ENCODE results near the gene ZIC2. TPM values are rescaled to one million over a fixed set of nuclear protein-coding genes. Genes with fewer than 3 reads are reported as not detected.
"Not testable (repeated sequence)": the region's sequence is repeated elsewhere in the genome, so short reads cannot be mapped to it uniquely, and the experiment has no call there.

ZIC2 gene
- total RNA-seq, 1 experiment from 2014 or later = 3.5 TPM

DNA sequence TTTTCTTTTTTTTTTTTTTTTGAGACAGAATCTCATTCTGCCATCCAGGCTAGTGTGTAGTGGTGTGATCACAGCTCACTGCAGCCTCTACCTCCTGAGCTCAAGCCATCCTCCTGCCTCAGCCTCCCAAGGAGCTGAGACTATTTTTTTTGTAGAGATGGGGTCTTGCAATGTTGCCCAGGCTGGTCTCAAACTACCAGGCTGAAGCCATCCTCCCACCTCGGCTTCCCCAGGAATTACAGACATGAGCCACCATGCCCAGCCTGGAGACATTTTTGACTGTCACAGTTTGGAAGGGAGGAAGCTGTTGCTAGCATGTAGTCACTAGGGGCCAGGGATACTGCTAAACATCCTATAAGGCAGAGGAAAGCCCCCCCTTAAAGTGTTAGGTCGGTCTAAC lies 33.9 kb upstream of the ZIC2 start:
- no peak overlapping the region for H3K27ac Mint-ChIP-seq (ENCODE audit: unreplicated experiment)
- no TSS peak for BruUV-seq (replicated peaks)
- CTCF ChIA-PET = interaction anchor here (0.7 kb wide), 1 partner anchor 570 kb away, joined by 3 read pairs; no protein-coding TSS in a partner anchor
- peaks cover 20% of the 10 kb centered on the region for H3K27me3 Mint-ChIP-seq (ENCODE audit: unreplicated experiment)
- H3K4me3 Mint-ChIP-seq (ENCODE audit: low read depth, unreplicated experiment) = no peak overlapping the region
- no peaks in the 10 kb centered on the region for H3K4me1 Mint-ChIP-seq (ENCODE audit: low read depth, unreplicated experiment)
- TF ChIP-seq, protein P1, sequence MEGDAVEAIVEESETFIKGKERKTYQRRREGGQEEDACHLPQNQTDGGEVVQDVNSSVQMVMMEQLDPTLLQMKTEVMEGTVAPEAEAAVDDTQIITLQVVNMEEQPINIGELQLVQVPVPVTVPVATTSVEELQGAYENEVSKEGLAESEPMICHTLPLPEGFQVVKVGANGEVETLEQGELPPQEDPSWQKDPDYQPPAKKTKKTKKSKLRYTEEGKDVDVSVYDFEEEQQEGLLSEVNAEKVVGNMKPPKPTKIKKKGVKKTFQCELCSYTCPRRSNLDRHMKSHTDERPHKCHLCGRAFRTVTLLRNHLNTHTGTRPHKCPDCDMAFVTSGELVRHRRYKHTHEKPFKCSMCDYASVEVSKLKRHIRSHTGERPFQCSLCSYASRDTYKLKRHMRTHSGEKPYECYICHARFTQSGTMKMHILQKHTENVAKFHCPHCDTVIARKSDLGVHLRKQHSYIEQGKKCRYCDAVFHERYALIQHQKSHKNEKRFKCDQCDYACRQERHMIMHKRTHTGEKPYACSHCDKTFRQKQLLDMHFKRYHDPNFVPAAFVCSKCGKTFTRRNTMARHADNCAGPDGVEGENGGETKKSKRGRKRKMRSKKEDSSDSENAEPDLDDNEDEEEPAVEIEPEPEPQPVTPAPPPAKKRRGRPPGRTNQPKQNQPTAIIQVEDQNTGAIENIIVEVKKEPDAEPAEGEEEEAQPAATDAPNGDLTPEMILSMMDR (IDR thresholded peaks at IDR 0.05; ENCODE audit: unreplicated experiment) = no peak
- no peak for DNase-seq
- H3K36me3 Mint-ChIP-seq (ENCODE audit: insufficient read depth, unreplicated experiment) = no peaks in the 10 kb centered on the region
- intact Hi-C loops (cut with micrococcal nuclease; ENCODE audit: unreplicated experiment) = no loop called here
- H3K9me3 Mint-ChIP-seq (ENCODE audit: low read depth, unreplicated experiment) = no peaks in the 10 kb centered on the region

DNA sequence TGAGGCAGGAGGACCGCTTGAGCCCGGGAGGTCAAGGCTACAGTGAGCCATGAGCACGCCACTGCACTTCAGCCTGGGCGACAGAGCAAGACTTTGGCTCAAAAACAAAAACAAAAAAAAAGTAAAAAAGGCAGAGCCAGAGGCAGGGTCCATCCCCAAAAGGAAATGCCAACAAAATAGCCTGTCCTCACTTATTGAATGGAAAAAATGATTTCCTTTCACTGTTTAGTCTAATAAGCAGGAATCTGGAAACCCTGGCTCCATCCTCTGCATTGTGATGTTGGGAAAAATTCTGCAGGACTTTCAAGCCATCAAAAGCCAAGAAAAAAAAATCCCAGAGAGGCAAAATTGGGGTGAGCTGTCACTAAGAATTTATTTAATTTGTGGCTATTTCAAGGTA lies 33.2 kb upstream of the ZIC2 start:
- Mint-ChIP-seq H3K9me3 (ENCODE audit: low read depth, unreplicated experiment) (no peaks in the 10 kb centered on the region), H3K4me1 (ENCODE audit: low read depth, unreplicated experiment) (no peaks in the 10 kb centered on the region), H3K27ac (ENCODE audit: unreplicated experiment) (no peak overlapping the region), H3K4me3 (ENCODE audit: low read depth, unreplicated experiment) (no peak overlapping the region), H3K36me3 (ENCODE audit: insufficient read depth, unreplicated experiment) (no peaks in the 10 kb centered on the region), H3K27me3 (ENCODE audit: unreplicated experiment) (peaks cover 20% of the 10 kb centered on the region)
- CTCF ChIA-PET = no interaction called here
- TF ChIP-seq, protein P1 (IDR thresholded peaks at IDR 0.05; ENCODE audit: unreplicated experiment) = no peak
- DNase-seq = no peak
- BruUV-seq (replicated peaks) = no TSS peak
- intact Hi-C loops (cut with micrococcal nuclease; ENCODE audit: unreplicated experiment) = no loop called here

DNA sequence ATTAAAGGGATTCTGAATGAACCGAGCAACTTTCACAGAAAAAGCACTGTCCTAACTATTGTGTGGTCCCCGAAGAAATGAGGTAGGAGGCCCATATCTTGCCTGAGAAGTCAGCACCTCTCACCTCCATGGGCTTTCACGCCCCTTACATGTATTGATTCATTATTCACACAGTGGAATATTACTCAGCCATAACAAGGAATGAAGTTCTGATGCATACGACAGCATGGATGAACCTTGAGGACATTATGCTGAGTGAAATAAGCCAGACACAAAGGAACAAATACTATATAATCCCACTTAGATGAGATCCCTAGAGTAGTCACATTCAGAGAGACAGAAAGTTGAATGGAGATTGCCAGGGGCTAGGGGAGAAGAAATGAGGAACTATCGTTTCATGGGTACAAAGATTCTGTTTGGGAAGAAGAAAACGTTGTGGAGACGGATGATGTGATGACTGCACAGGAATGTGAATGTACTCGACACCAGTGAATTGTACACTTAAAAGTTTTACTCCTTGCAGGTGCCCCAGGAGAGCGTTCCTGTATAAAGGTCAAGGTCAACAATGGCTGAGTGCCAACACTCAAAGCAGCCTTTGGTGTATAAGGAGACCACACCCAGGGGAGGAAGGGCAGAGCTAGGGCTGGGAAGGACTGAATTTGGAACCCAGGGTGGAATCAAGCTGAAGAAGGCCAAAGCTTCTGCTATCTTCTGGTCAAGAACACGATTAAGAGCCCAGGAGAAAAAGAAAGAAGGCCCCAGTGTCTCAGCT lies 32.5 kb upstream of the ZIC2 start:
- Mint-ChIP-seq H3K4me1 (ENCODE audit: low read depth, unreplicated experiment) (no peaks in the 10 kb centered on the region), H3K27me3 (ENCODE audit: unreplicated experiment) (peaks cover 20% of the 10 kb centered on the region), H3K9me3 (ENCODE audit: low read depth, unreplicated experiment) (no peaks in the 10 kb centered on the region), H3K36me3 (ENCODE audit: insufficient read depth, unreplicated experiment) (no peaks in the 10 kb centered on the region), H3K27ac (ENCODE audit: unreplicated experiment) (no peak overlapping the region), H3K4me3 (ENCODE audit: low read depth, unreplicated experiment) (no peak overlapping the region)
- TF ChIP-seq, protein P1 (IDR thresholded peaks at IDR 0.05; ENCODE audit: unreplicated experiment) = no peak
- CTCF ChIA-PET = interaction anchor here (0.6 kb wide), 1 partner anchor 36 kb away, joined by 3 read pairs; no protein-coding TSS in a partner anchor
- no TSS peak for BruUV-seq (replicated peaks)
- intact Hi-C loops (cut with micrococcal nuclease; ENCODE audit: unreplicated experiment) = no loop called here
- DNase-seq = no peak

DNA sequence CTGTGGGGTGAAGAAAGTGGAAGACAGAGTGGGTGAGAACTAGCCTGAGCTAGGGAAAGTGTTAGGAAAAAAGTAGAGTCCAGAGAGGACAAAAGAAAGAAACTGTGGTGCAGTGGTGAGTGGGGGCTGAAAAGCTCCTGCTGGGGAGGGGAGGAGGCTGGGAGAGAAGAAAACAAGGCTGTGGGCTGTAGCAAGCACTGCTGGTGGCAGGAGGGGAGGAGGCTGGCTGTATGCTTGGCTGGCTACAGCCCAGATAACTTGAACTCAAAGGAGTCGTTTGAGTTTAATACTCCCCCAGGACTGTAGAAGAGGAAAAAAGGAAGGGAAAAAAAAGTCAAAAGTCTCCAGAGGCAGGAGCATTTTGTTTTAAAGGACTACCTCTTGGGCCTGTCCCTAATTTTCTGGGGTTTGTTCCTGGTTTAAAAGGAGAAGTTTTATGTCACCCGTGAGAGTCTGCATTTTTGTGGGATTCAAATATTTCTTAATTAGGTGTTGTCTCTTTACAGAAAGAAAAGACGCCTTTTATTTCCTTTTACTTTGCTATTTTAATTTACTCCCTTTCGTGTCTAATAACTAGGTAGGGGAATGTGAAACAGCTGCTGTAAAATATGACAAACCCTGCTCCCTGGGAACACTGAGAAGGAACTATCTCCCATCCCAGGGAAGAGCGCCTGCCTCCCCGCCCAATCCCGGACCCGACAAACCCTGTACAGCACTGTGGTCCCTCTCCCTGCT lies 31.7 kb upstream of the ZIC2 start:
- intact Hi-C loops (cut with micrococcal nuclease; ENCODE audit: unreplicated experiment) = no loop called here
- no peaks in the 10 kb centered on the region for H3K36me3 Mint-ChIP-seq (ENCODE audit: insufficient read depth, unreplicated experiment)
- BruUV-seq (replicated peaks) = no TSS peak
- H3K27ac Mint-ChIP-seq (ENCODE audit: unreplicated experiment) = no peak overlapping the region
- H3K4me1 Mint-ChIP-seq (ENCODE audit: low read depth, unreplicated experiment) = no peaks in the 10 kb centered on the region
- no peak overlapping the region for H3K4me3 Mint-ChIP-seq (ENCODE audit: low read depth, unreplicated experiment)
- no peaks in the 10 kb centered on the region for H3K9me3 Mint-ChIP-seq (ENCODE audit: low read depth, unreplicated experiment)
- TF ChIP-seq, protein P1 (IDR thresholded peaks at IDR 0.05; ENCODE audit: unreplicated experiment) = no peak
- CTCF ChIA-PET = interaction anchor here (0.6 kb wide), 1 partner anchor 37 kb away, joined by 3 read pairs; no protein-coding TSS in a partner anchor
- no peak for DNase-seq
- H3K27me3 Mint-ChIP-seq (ENCODE audit: unreplicated experiment) = peaks cover 20% of the 10 kb centered on the region

DNA sequence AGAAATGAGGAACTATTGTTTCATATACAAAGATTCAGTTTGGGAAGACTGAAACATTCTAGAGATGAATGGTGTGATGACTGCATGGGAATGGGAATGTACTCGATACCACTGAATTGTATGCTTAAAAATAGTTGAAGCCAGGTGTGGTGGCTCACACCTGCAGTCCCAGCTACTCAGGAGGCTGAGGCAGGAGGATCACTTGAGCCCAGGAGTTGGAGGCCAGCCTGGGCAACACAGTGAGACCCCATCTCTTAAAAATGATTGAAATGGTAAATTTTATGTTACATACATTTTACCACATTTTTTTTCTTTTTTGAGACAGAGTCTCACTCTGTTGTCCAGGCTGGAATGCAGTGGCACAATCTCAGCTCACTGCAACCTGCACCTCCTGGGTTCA lies 29.9 kb upstream of the ZIC2 start:
- BruUV-seq (replicated peaks); intact Hi-C loops (cut with micrococcal nuclease; ENCODE audit: unreplicated experiment); H3K36me3 Mint-ChIP-seq (ENCODE audit: insufficient read depth, unreplicated experiment); H3K9me3 Mint-ChIP-seq (ENCODE audit: low read depth, unreplicated experiment); CTCF ChIA-PET; H3K4me3 Mint-ChIP-seq (ENCODE audit: low read depth, unreplicated experiment); H3K4me1 Mint-ChIP-seq (ENCODE audit: low read depth, unreplicated experiment); H3K27ac Mint-ChIP-seq (ENCODE audit: unreplicated experiment); DNase-seq: not testable (repeated sequence)
- peaks cover 20% of the 10 kb centered on the region for H3K27me3 Mint-ChIP-seq (ENCODE audit: unreplicated experiment)
